Adipose tissue (tissue), 3 donors: ENCODE data around the gene KDM4B. TPM values are rescaled to one million over a fixed set of nuclear protein-coding genes. Genes with fewer than 3 reads are reported as not detected.
"Not testable (repeated sequence)": the region's sequence is repeated elsewhere in the genome, so short reads cannot be mapped to it uniquely, and the experiment has no call there.

Experiments
- H3K27ac ChIP-seq: one replicate; pipeline ENCODE4 v1.5.1; 2013; ENCODE audit warnings: low read depth, low read length
- WGBS, 3 donors: extraction: QIAGEN DNeasy Blood & Tissue Kit; methylation state at CpG; one replicate each; pipeline ENCODE4 v1.1.7; 2013; 5-methylcytosine and 5-hydroxymethylcytosine counted together
- polyA plus RNA-seq, 3 donors: library from polyadenylated mRNA; stranded (reverse); fragments of 200-250 nt; gene quantifications; one replicate each; pipeline ENCODE4 v1.2.3, GENCODE V29; 2013
- donor health status: healthy with polysubstance abuse.
- donor health status: Bipolar disorder and iron deficiency.
- donor health status: healthy.

Gene KDM4B
- polyA plus RNA-seq, 3 donors: 8.6 to 17.5 (median 16.1) TPM

- H3K27ac ChIP-seq: no peak overlapping the region
- WGBS, 3 donors: 74 to 84% (median 82%) methylated on average over 19 of the region's 19 CpGs
These were observed 209.0 kb downstream of the KDM4B start for GRCh38 chr19:5177745-5178450.

GRCh38 chr19:5178841-5179240 is 209.9 kb downstream of the KDM4B start:
- 88 to 98% (median 91%) methylated on average over 3 of the region's 3 CpGs for WGBS, 3 donors
- H3K27ac ChIP-seq: no peak overlapping the region

- 79 to 88% (median 80%) methylated on average over 16 of the region's 16 CpGs for WGBS, 3 donors
- H3K27ac ChIP-seq: no peak overlapping the region
These were observed 210.3 kb downstream of the KDM4B start for GRCh38 chr19:5179256-5179655.

GRCh38 chr19:5181329-5181728 is 212.4 kb downstream of the KDM4B start:
- H3K27ac ChIP-seq: no peak overlapping the region
- WGBS, 3 donors: 89 to 100% (median 91%) methylated on average over 2 of the region's 2 CpGs

- H3K27ac ChIP-seq: no peak overlapping the region
- WGBS, 3 donors: 63 to 64% (median 64%) methylated on average over 10 of the region's 10 CpGs
These were observed 213.8 kb downstream of the KDM4B start for GRCh38 chr19:5182751-5183150.

GRCh38 chr19:5183616-5184015 is 214.7 kb downstream of the KDM4B start:
- 92 to 95% (median 93%) methylated on average over 3 of the region's 3 CpGs for WGBS, 3 donors
- H3K27ac ChIP-seq: no peak overlapping the region

- WGBS, 3 donors: 89 to 92% (median 91%) methylated on average over 4 of the region's 4 CpGs
- H3K27ac ChIP-seq: no peak overlapping the region
These were observed 216.0 kb downstream of the KDM4B start for GRCh38 chr19:5184930-5185329.

- H3K27ac ChIP-seq: no peak overlapping the region
- 64 to 75% (median 74%) methylated on average over 7 of the region's 7 CpGs for WGBS, 3 donors
These were observed 217.6 kb downstream of the KDM4B start for GRCh38 chr19:5186293-5187050.

GRCh38 chr19:5188548-5189317 is 219.8 kb downstream of the KDM4B start:
- no peak overlapping the region for H3K27ac ChIP-seq
- 44 to 63% (median 45%) methylated on average over 19 of the region's 19 CpGs for WGBS, 3 donors

- no peak overlapping the region for H3K27ac ChIP-seq
- WGBS, 3 donors: 20 to 39% (median 25%) methylated on average over 6 of the region's 6 CpGs
These were observed 220.3 kb downstream of the KDM4B start for GRCh38 chr19:5189318-5189607.

GRCh38 chr19:5191091-5191490 is 222.2 kb downstream of the KDM4B start:
- WGBS, 3 donors: 65 to 86% (median 75%) methylated on average over 5 of the region's 5 CpGs
- no peak overlapping the region for H3K27ac ChIP-seq

GRCh38 chr19:5192568-5192967 is 223.7 kb downstream of the KDM4B start:
- no peak overlapping the region for H3K27ac ChIP-seq
- 88 to 92% (median 90%) methylated on average over 5 of the region's 5 CpGs for WGBS, 3 donors

GRCh38 chr19:5193192-5193591 is 224.3 kb downstream of the KDM4B start:
- no peak overlapping the region for H3K27ac ChIP-seq
- 62 to 72% (median 65%) methylated on average over 7 of the region's 7 CpGs for WGBS, 3 donors

GRCh38 chr19:5194641-5195040 is 225.7 kb downstream of the KDM4B start:
- H3K27ac ChIP-seq: no peak overlapping the region
- WGBS, 3 donors: 87 to 97% (median 94%) methylated on average over 4 of the region's 4 CpGs

- WGBS, 3 donors: 76 to 81% (median 80%) methylated on average over 3 of the region's 3 CpGs
These were observed 226.7 kb downstream of the KDM4B start for GRCh38 chr19:5195587-5195986.

GRCh38 chr19:5196832-5197231 is 227.9 kb downstream of the KDM4B start:
- 92 to 97% (median 94%) methylated on average over 5 of the region's 5 CpGs for WGBS, 3 donors
- no peak overlapping the region for H3K27ac ChIP-seq

More at GRCh38 chr19:5195587-5195986, 226.7 kb downstream of the KDM4B start:
- H3K27ac ChIP-seq: not testable (repeated sequence)

- 89 to 92% (median 92%) methylated on average over 4 of the region's 4 CpGs for WGBS, 3 donors
- no peak overlapping the region for H3K27ac ChIP-seq
These were observed 231.9 kb downstream of the KDM4B start for GRCh38 chr19:5200844-5201243.

GRCh38 chr19:5202553-5202952 is 233.6 kb downstream of the KDM4B start:
- WGBS, 3 donors: 96% methylated on average over 4 of the region's 4 CpGs
- no peak overlapping the region for H3K27ac ChIP-seq
